ENCODE measurements around the gene DPM3. TPM values are rescaled to one million over a fixed set of nuclear protein-coding genes. Genes with fewer than 3 reads are reported as not detected.

DPM3 gene
- total and polyA plus RNA-seq, 2 experiments from 2014 or later, result 13.6 to 71.4 TPM

DNA sequence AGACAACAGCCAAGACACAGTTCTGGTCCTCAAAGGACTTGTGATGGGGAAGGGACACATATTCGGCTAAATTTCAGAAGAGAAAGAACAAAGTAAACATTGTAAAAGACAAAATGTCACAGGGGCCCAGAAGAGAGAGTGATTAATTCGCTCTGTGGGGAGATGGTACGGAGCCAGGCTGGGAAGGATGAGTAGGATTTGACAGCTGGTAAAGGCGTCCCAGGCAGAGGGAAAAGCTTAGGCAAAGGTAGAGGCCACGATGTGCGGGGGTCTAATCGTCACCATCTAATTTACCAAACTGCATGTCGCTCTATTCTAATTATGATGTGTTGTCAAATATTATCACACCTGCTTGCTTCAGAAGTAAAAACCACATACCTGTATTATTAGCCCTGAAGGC, 29.9 kb downstream of the DPM3 start:
- H3K36me3 Mint-ChIP-seq (ENCODE audit: low read depth), result no peaks in the 10 kb centered on the region
- Histone ChIP-seq H3K9me2 (ENCODE audit: insufficient read depth) (no peaks in the 10 kb centered on the region), H3K27me3 (ENCODE audit: insufficient read depth) (no peaks in the 10 kb centered on the region), H3K4me3 (no peak overlapping the region), H2AFZ (no peak overlapping the region), H3K4me2 (no peak overlapping the region), H3K27ac (ENCODE audit: low read depth) (no peak overlapping the region), H3K36me3 (ENCODE audit: insufficient read depth) (no peaks in the 10 kb centered on the region), H3F3A (replicated peaks; ENCODE audit: low read depth) (0 out of 2 replicates have a peak, but pooled peaks cover 3% of the 10 kb centered on the region), H4K20me1 (replicated peaks; ENCODE audit: insufficient read depth) (no peaks in the 10 kb centered on the region), H3K4me1 (ENCODE audit: insufficient read depth) (no peaks in the 10 kb centered on the region; the same call in 1 of the 2 replicates), H3K79me2 (replicated peaks; ENCODE audit: insufficient read depth) (no peaks in the 10 kb centered on the region)
- H3K4me3 Mint-ChIP-seq, result no peak overlapping the region
- DNase-seq (ENCODE audit: low spot score) (no peak), ATAC-seq (no peak)
- H3K9me3 Mint-ChIP-seq, result no peaks in the 10 kb centered on the region
- H3K4me1 Mint-ChIP-seq, result 0 out of 3 replicates have a peak, but pooled peaks cover 2% of the 10 kb centered on the region
- no peak for TF ChIP-seq STAT1 (IDR thresholded peaks at IDR 0.05; ENCODE audit: unreplicated experiment)
- no peak for TF ChIP-seq ZNF462 (CRISPR knock-in tag; IDR thresholded peaks at IDR 0.05)
- TF ChIP-seq JUNB (IDR thresholded peaks at IDR 0.05; ENCODE audit: unreplicated experiment), result no peak
- no peak for TF ChIP-seq EZH2phosphoT487 (IDR thresholded peaks at IDR 0.05; ENCODE audit: unreplicated experiment)
- TF ChIP-seq CTCF (conservative IDR thresholded peaks at IDR 0.05; ENCODE audit: low read depth in 2 of 2), result no peak
- TF ChIP-seq, protein P1, sequence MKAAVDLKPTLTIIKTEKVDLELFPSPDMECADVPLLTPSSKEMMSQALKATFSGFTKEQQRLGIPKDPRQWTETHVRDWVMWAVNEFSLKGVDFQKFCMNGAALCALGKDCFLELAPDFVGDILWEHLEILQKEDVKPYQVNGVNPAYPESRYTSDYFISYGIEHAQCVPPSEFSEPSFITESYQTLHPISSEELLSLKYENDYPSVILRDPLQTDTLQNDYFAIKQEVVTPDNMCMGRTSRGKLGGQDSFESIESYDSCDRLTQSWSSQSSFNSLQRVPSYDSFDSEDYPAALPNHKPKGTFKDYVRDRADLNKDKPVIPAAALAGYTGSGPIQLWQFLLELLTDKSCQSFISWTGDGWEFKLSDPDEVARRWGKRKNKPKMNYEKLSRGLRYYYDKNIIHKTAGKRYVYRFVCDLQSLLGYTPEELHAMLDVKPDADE (IDR thresholded peaks at IDR 0.05), result no peak
- no peak for TF ChIP-seq EZH2 (IDR thresholded peaks at IDR 0.05; ENCODE audit: low read depth, unreplicated experiment)
- no peak for TF ChIP-seq NANOG (IDR thresholded peaks at IDR 0.05; ENCODE audit: borderline replicate concordance)
- H3K27me3 Mint-ChIP-seq (ENCODE audit: insufficient read depth, low read depth, poor library complexity), result peaks cover 4% of the 10 kb centered on the region
- no peak overlapping the region for H3K27ac Mint-ChIP-seq
